GM10847 (cell line): ENCODE results near the gene NCAM1.

Source experiments
- POLR2A ChIP-seq: IDR thresholded peaks from 2 replicates; pipeline ENCODE4 v1.6.1; 2011; ENCODE audit not compliant: insufficient read length; ENCODE audit errors: extremely low read depth

NCAM1 gene

DNA sequence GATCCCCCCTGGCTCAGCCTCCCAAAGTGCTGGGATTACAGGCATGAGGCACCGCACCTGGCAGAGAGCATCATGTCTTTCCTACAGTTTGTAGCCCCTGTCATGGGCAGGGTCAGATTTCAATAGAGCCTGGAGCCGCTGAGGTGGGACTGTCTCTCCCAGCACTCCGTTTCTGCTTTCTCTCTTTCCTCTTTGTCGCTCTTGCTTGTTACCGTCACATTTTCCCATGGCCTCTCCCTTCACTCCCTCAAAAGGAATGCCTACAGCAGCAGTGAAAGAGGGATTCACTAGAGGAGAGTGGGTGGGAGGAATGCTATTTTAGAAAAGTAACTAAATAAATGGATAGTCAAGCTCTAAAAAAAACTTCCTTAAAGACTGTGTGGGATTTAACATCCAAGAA is 216.5 kb downstream of the NCAM1 start:
- TF ChIP-seq POLR2A: no peak

- TF ChIP-seq POLR2A: no peak
These were observed 217.3 kb downstream of the NCAM1 start for GRCh38 chr11:113178381-113179070.

DNA sequence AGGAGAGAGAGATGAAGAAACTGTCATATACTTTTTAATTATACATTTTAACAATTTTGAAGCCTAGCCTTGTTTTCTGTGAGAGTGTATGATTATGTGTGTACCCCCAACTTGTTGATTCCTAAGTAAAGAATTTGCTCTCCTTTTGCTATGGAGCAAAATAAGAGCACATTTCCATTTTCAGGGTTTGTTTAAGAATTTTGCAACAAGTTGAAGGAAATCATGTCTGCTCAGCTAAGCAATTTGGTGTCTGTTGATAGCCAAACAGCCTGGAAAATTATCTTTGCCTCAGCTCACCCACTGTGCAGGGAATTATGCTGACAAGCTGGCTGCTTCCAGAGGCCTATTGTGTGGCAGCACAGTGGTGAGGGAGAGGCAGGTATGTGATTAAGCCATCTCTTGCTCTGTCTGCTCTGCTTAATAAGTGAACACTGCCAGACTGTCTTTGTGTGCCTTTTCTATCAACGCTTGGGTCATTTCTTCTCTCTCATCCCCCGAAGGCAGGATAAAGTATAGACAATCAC is 218.0 kb downstream of the NCAM1 start:
- no peak for TF ChIP-seq POLR2A

- TF ChIP-seq POLR2A: no peak
These were observed 219.9 kb downstream of the NCAM1 start for GRCh38 chr11:113181094-113181493.

DNA sequence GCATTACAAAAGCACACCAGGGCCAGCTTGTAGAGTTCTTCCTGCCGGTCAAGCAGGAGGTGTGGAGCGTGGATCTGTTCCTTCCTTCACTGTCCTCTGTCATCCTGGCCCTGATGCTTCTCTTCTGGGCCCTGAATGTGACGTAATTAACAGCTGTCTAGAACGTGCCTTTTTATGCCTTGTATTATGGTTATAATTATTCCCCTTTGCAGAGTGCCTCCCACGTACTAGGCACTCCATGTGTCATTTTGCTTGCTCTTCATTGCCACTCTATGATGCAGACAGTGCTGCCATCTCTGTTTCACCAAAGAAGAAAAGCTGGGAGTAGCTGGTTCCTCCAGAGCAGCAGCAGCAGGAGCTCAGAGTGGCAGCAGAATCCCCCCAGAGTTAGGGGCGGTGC is 221.1 kb downstream of the NCAM1 start:
- no peak for TF ChIP-seq POLR2A

- TF ChIP-seq POLR2A: no peak
These were observed 223.3 kb downstream of the NCAM1 start for GRCh38 chr11:113184498-113184897.

GRCh38 chr11:113188371-113188834 is 227.2 kb downstream of the NCAM1 start:
- no peak for TF ChIP-seq POLR2A

- no peak for TF ChIP-seq POLR2A
These were observed 228.9 kb downstream of the NCAM1 start for GRCh38 chr11:113189909-113190667.

DNA sequence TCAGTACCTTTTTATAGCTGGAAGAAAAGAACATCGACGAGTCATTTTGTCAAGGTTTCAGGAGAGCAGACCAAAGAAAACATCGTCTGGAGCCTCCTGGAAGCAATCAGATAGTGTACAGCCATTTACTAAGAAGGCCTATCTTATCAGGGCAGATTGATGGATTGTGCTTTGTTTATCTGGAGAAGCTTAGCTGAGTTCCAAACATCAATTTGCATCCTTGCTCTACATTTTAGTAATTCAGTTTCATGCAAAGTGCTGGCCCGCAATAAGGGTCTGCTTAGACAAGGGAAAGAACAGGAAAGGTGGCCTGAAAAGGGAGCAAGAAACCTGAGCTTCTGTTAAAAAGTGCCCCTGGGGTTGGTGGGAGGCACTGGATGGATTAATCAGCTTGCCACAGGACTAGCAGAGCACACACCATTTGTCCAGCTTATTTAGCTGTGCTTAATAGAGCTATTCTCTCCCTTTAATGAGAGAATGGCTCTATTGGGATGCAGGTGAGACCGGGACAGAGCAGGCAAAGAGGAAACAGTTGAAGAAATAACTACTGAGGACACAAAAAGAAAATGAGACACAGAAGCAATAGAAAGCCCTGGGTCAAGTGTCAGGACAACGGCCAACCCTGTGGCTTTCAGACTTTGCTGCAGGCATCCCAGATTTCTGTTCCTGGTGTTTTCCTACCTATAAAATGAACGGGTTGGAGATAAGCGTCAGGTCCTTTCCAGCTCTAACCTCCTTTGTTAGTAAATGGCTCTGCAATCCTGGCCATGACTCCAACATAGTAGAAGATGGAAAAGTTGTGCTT is 231.1 kb downstream of the NCAM1 start:
- no peak for TF ChIP-seq POLR2A

- TF ChIP-seq POLR2A: no peak
These were observed 231.8 kb downstream of the NCAM1 start for GRCh38 chr11:113193016-113193415.

GRCh38 chr11:113193946-113194345 is 232.7 kb downstream of the NCAM1 start:
- no peak for TF ChIP-seq POLR2A

DNA sequence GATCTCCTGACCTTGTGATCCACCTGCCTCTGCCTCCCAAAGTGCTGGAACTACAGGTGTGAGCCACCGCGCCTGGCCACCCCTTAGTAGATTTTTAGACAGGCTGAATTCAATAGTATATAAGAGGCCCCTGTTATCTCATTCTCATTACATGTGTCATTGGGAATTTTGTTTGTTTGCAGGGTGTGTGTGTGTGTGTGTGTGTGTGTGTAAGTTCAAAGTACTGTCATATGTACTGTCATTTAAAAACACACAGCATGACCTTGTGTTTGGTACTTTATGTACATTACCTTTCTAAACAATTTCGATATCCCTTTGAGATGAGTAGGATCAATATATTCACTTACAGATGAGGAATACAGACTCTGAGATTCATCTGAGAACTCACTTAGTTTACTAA is 234.5 kb downstream of the NCAM1 start:
- no peak for TF ChIP-seq POLR2A

DNA sequence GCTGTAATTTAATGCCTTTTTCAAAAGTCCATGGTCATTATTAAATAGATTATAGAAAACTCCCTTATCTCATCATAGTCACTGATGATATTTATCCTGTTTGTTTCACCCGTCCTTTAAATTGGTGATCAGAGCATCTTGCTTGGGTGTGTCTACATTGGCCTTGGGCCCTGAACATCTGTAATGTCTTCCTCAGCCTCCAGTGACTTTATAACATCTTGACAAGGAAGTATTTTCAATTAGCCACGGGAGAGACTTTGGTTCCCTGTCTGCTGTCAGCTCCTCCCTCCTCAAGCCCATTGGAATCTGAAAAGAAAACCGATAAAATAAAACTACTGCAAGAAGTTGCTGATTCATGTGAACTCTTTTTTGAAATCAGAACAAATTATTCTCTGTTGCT is 236.2 kb downstream of the NCAM1 start:
- no peak for TF ChIP-seq POLR2A

GRCh38 chr11:113198972-113199661 is 237.9 kb downstream of the NCAM1 start:
- no peak for TF ChIP-seq POLR2A

DNA sequence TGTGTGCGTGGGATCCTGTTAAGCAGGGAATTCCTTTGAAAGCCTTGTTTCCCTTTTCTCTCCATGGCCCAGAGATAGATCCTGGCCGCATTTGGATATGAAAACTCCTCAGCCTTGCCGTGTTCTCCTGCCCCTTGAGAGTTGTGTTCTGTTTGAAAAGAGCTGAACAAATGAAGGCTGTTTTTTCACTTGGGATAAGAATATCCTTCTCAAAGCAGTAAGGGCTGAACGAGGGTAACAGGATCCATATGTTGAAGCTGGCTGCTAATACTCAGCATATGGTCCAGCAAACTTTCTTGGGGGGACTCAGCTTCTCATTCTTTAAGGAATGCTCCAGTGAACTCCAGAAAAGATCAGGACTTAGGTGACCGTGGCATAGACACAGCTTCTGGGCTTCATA is 238.6 kb downstream of the NCAM1 start:
- TF ChIP-seq POLR2A: no peak

- no peak for TF ChIP-seq POLR2A
These were observed 240.0 kb downstream of the NCAM1 start for GRCh38 chr11:113201054-113201818.
